Stimulated activated naive CD8-positive, alpha-beta T cell treated with anti-CD3 and anti-CD28 coated beads, Interleukin-15, amount 100 ng/mL, for 72 hours (primary cell): ENCODE data around the gene RGS7.

Experiments used
- ATAC-seq: fragments of 150-1000 bp; cut with Tn5 transposase; 2 replicates; pipeline ENCODE4 v1.10.0; 2021; ENCODE audit warnings: mild to moderate bottlenecking, moderate library complexity
- DNase-seq, 2 donors: peaks; one replicate each; pipeline ENCODE4 v3.0.0; 2021 to 2022
- H3K27ac Mint-ChIP-seq, 2 donors: one replicate each; pipeline ENCODE4 v1.8.0; 2022; ENCODE audit warnings: mild to moderate bottlenecking in 2 of 2, mixed read lengths in 2 of 2, moderate library complexity in 2 of 2
- H3K27me3 Mint-ChIP-seq: one replicate; pipeline ENCODE4 v1.8.0; 2022; ENCODE audit warnings: mixed read lengths
- H3K4me1 Mint-ChIP-seq: one replicate; pipeline ENCODE4 v1.8.0; 2022; ENCODE audit warnings: mild to moderate bottlenecking, mixed read lengths
- H3K4me3 Mint-ChIP-seq, 2 donors: one replicate each; pipeline ENCODE4 v1.8.0; 2022; ENCODE audit warnings: mild to moderate bottlenecking in 2 of 2, mixed read lengths in 2 of 2, moderate library complexity in 1 of 2
- H3K9me3 Mint-ChIP-seq, 2 donors: one replicate each; pipeline ENCODE4 v1.8.0; 2022; ENCODE audit warnings: mixed read lengths in 2 of 2

RGS7 gene

DNA sequence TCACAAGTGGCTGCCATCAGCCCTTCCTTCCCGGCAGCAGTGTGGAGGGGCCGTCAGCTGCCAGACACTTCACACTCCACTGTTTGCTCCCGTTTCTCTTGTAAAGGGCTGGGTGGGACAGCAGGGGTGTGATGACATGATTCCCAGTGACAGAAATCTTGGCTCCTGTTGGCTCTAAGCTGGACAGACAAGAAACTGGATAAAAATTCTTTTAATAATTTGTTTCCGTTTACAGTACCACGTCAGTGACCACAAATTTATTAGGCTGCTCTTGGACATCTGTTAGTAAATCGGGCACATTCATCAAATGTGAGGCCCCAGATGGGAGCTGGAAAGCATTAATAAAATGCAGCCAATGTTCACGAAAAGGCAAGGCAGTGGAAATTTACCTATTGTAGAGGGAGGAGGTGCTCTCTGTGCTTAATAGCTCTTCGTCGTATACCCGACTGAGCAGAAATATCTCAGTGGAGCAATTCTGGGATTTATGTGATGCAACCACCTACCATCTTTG, 391.4 kb downstream of the RGS7 start:
- Mint-ChIP-seq H3K4me1 (no peaks in the 10 kb centered on the region), H3K4me3 (no peak overlapping the region), H3K27me3 (no peaks in the 10 kb centered on the region), H3K27ac (no peak overlapping the region), H3K9me3 (peaks cover 0 to 7% of the 10 kb centered on the region in 2 donors)
- ATAC-seq (no peak), DNase-seq (no peak)

DNA sequence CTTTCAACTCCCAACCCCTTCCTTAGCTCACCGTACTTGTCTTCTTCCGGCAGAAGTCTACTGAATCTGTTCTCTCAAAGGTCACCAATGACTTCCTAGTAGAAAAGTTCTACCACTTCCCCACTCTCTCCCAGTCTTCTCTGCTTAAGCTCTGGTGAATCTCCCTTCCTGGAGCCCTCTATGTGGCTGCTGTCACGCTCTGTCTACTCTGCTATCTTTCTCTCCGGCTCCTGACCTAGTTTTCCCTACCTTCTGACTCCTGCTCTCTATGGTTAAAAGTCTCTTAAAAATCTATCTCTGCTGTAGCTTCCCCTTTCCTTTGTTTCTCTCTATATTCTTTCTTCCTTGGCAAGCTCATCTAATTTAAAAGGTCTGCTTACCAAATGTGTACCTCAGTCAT, 394.9 kb downstream of the RGS7 start:
- H3K27ac Mint-ChIP-seq: no peak overlapping the region

DNA sequence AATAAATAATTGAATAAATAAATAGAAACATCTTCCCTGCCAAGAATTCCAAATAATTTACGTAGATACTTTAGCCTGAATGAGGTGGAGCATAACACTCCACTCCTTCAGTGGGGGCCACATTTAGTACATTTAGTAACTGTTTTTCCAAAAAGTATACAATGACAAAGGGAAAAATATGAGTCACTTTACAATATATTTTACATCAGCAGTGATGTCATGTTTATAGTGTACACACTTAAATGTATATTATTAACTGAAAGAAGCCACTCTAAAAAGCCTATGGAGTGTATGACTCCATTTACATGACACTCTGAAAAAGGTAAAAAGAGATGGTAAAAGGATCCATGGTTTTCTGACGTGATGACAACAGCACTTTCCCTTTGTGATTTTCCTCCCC, 400.6 kb downstream of the RGS7 start:
- H3K27me3 Mint-ChIP-seq: no peaks in the 10 kb centered on the region
- ATAC-seq (no peak), DNase-seq (no peak)
- no peak overlapping the region for H3K27ac Mint-ChIP-seq
- no peaks in the 10 kb centered on the region for H3K9me3 Mint-ChIP-seq
- H3K4me1 Mint-ChIP-seq: no peaks in the 10 kb centered on the region
- no peak overlapping the region for H3K4me3 Mint-ChIP-seq

More for the DNA sequence above, 394.9 kb downstream of the RGS7 start:
- H3K9me3 Mint-ChIP-seq: no peaks in the 10 kb centered on the region
- ATAC-seq (no peak), DNase-seq (no peak)
- no peaks in the 10 kb centered on the region for H3K27me3 Mint-ChIP-seq
- no peaks in the 10 kb centered on the region for H3K4me1 Mint-ChIP-seq
- no peak overlapping the region for H3K4me3 Mint-ChIP-seq

DNA sequence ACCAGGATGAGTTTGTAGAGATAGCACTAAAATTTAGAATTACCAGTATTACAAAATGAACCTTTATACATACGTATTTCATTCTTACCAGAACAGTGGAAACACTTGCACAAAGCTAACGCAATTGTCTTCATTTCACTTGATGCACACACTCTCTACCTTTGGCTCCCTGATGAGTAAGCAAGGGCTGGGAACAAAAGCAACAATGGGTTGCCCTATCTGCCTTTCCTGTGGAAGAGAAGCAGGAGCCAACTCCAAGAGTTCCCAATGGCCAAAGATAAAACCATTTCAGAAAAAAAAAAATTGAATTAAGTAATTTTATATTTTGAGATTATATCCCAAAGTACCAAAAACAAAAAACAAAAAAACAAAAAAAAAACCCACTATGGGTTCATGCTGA, 401.0 kb downstream of the RGS7 start:
- no peak for ATAC-seq

DNA sequence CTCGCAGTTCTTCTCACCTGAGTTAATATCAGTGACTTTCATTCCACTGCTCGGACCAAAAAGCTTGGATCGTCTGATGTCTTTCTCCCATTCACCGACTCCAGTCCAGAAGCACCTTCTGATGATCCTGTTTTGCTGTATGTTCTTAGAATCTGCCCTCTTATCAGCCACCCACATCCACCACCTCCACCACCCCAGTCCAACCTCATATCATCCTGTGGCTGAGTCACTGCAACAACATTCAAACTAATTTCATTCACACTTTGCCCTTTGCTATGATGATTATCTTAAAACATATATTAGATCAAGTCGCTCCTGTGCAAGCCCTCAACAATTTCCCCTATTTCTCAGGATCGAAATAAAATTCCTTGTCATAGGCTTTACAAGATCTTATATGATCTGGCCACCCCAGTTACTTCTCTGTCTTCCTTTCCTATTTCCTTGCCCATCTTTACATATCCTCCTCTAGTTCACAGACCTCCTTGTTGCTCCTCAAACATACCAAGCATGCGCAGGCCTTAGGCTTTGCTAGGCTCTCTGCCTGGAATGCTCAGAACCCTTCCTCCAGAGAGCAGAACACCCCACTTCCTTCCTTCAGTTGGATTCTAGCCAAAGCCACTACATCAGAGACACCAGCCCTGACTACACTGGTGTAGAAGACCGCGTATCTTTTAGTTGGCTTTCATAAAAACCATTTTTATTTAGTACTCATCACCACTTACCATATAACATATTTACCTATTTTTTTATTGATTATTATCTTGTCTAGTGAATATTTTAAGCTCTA, 409.4 kb downstream of the RGS7 start:
- Mint-ChIP-seq H3K27me3 (no peaks in the 10 kb centered on the region), H3K4me3 (no peak overlapping the region), H3K27ac (no peak overlapping the region), H3K9me3 (no peaks in the 10 kb centered on the region), H3K4me1 (no peaks in the 10 kb centered on the region)
- DNase-seq (no peak), ATAC-seq (no peak)

More for the DNA sequence above, 401.0 kb downstream of the RGS7 start:
- H3K4me3 Mint-ChIP-seq: no peak overlapping the region
- DNase-seq: no peak
- no peaks in the 10 kb centered on the region for H3K9me3 Mint-ChIP-seq
- no peaks in the 10 kb centered on the region for H3K27me3 Mint-ChIP-seq
- no peaks in the 10 kb centered on the region for H3K4me1 Mint-ChIP-seq
- H3K27ac Mint-ChIP-seq: no peak overlapping the region

DNA sequence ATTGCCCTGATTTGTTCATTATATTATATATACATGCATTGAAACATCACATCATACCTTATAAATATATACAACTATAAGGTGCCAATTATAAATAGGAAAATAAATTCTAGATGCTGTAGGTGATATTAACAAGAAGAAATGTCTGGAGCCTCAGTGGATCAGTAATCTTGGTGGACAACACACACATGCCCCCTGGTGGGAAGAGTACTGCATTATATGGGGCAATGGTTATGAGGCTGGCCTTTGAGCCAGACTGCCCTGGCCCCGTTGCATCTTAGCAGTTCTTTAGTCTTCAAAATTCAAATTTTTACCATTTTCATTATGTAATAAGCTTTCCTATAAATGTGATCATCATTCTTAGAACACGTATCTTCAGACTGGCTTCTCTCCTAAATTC, 410.1 kb downstream of the RGS7 start:
- H3K9me3 Mint-ChIP-seq: no peaks in the 10 kb centered on the region
- no peaks in the 10 kb centered on the region for H3K27me3 Mint-ChIP-seq
- no peaks in the 10 kb centered on the region for H3K4me1 Mint-ChIP-seq
- no peak overlapping the region for H3K4me3 Mint-ChIP-seq
- H3K27ac Mint-ChIP-seq: no peak overlapping the region
- no peak for ATAC-seq
- DNase-seq: no peak

DNA sequence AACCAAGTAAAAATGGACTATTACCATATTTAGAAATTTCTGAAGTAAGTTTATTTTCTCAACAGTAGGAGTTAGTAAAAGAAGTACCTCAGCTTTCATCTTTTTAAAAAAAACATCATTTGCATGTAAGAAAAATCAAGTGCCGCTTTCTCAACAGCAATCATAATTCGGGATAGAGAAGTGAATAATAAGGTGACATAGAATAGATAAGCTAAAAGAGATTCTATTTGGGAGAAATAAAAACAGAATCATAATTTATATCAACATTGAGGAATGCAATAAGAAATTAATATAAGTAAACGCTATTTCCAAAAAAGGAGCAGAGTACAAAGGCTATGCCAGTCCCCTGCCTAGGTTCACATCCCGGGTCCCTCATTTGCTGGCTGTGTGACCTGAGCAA, 414.1 kb downstream of the RGS7 start:
- Mint-ChIP-seq H3K9me3 (peaks cover 5 to 7% of the 10 kb centered on the region in 2 donors), H3K27me3 (no peaks in the 10 kb centered on the region), H3K27ac (no peak overlapping the region), H3K4me3 (no peak overlapping the region), H3K4me1 (no peaks in the 10 kb centered on the region)
- ATAC-seq (no peak), DNase-seq (no peak)

DNA sequence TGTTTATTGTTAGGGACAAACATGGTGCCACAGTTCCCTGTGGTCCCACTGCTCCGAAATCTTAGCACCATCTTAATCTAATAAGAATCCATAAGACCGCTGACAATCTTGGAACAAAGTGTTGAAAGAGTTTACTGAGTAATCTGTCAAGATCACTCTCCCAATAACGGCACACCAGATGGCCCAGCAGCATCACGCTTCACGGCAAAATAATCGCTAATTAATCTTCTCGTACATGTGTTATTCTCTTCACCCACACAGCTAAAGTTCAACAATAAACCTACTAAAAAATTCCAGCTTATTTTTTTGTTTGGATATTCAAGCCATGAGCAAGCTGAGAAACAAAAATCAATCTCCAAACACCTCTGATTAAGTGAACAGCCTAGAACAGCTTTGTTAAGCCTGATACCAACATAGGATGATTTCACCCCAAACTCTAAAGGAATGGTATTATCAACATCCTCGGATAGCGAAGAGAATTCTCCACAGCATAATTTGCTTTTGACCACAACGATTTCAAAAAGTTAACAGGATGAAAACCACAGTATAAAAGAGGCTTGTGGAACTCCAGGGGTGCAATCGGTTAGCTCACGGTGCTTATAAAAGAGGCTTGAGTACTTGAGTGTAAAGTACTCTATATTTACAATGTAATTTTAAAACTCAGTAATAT, 415.2 kb downstream of the RGS7 start:
- no peak overlapping the region for H3K27ac Mint-ChIP-seq
- ATAC-seq (no peak), DNase-seq (no peak)
- peaks cover 11 to 14% of the 10 kb centered on the region in 2 donors for H3K9me3 Mint-ChIP-seq
- no peak overlapping the region for H3K4me3 Mint-ChIP-seq
- H3K4me1 Mint-ChIP-seq: no peaks in the 10 kb centered on the region
- H3K27me3 Mint-ChIP-seq: no peaks in the 10 kb centered on the region

DNA sequence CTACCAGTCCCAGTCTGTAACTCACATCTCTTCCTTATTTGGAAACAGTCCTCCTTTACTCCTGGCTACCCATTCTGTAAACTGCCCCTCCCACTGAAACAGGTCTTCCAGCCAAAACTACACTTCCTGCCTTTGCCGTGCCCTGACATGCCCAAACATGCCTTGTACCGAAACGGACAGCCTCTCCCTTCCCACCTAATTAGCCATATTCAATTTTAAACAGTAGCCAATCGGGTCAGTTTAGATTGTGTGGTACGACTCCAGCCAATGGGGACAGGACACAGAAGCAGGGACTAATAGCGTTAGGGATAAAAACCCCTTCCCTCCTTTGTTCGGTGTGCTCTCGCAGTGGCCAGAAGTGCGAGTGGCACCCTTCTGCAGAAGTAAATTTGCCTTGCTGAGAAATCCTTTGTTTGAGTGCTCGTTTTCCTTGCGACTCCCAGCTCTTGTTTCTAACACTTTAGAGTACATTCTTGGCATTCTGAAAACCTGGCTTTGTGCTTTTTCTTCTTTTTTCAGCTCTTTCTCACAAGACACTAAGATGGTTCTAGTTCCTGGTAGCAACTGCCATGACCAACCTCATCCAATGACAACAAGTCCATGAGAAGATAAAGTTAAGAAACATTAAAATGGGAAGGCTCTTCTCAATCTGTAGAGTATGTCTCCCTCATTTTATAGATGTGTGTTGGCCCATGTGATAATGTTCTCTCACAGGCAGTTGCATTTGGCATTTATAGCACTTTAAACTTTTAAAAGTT, 419.9 kb downstream of the RGS7 start:
- Mint-ChIP-seq H3K4me3 (no peak overlapping the region), H3K27me3 (no peaks in the 10 kb centered on the region), H3K9me3 (peaks cover 13 to 19% of the 10 kb centered on the region in 2 donors), H3K4me1 (no peaks in the 10 kb centered on the region), H3K27ac (no peak overlapping the region)
- ATAC-seq (no peak), DNase-seq (no peak)

DNA sequence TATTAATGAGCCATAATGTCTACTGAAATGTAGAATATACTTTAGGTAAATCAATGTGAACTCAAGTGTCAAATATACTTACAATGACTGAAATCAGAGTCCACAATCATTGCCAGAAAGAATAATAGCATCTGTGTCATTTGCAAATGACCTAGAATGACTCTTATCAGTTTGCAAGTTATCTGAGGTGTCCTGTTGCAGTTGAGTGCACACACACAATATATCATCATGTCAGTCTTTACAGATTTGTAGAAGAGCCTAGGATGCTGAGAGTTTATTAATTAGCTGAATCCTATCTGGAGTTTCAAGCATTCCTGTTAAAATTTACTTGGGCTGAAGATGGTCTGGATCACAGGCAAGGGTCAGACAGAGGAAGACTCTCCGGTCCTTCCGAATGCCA, 421.1 kb downstream of the RGS7 start:
- ATAC-seq (no peak), DNase-seq (no peak)
- no peaks in the 10 kb centered on the region for H3K4me1 Mint-ChIP-seq
- no peak overlapping the region for H3K27ac Mint-ChIP-seq
- H3K9me3 Mint-ChIP-seq: peaks cover 13 to 19% of the 10 kb centered on the region in 2 donors
- no peak overlapping the region for H3K4me3 Mint-ChIP-seq
- no peaks in the 10 kb centered on the region for H3K27me3 Mint-ChIP-seq

DNA sequence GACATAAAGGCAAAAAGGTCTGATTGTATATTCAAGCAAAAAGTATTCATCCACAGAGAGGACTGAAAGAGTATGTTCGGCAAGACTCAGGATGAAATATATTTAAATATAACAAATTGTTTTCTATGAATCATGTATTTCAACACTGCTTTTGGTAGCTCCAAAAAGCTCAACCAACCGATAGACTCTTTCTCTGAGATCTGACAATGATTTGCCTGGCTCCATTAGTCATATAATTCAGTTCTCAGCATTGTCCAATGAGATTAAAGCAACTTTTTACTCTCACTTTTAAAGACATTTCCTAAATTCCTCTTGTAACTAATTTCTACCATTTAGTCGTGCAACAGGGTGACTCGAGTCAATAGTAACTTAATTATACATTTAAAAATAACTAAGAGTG, 426.0 kb downstream of the RGS7 start:
- Mint-ChIP-seq H3K9me3 (peaks cover 5 to 15% of the 10 kb centered on the region in 2 donors), H3K4me3 (no peak overlapping the region), H3K27ac (no peak overlapping the region), H3K27me3 (no peaks in the 10 kb centered on the region), H3K4me1 (no peaks in the 10 kb centered on the region)
- ATAC-seq: no peak
- DNase-seq: no peak

DNA sequence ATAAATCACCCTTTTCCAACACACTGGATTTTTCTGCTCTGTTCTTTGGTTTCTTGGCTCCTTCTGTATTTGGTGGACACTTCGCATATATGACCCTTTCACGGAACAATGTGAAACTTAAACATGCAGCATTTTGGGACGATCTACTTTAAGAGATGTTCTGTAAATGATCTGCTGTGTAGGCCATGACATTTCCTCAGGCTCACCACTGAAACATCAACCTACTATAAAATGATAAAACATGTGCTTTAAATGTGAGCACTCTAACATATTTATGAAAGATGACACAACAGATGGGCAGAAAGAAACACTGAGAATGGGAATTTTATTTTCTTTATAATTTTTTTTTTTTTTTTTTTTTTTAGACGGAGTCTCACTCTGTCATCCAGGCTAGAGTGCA, 428.7 kb downstream of the RGS7 start:
- no peaks in the 10 kb centered on the region for H3K4me1 Mint-ChIP-seq

DNA sequence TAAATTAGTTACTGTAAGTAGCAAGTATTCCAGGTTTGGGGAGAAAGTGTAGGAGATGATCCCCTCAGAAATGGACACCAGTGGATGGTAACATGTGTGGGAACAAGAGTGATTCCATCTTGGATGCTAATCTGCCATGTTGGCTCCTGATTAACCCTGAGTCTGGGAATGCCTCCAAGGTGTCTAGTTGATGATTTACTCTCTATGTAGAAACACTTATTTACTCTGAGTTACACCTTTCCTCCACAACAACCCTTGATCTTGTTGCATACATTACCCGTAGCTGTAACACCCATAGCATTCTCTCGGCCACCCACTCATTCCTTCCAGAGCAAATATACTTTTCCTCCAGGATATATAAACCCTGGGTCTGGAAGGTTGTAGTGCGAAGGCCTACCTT, 429.2 kb downstream of the RGS7 start:
- peaks cover 5 to 16% of the 10 kb centered on the region in 2 donors for H3K9me3 Mint-ChIP-seq
- no peak overlapping the region for H3K27ac Mint-ChIP-seq
- ATAC-seq (no peak), DNase-seq (no peak)
- H3K4me1 Mint-ChIP-seq: no peaks in the 10 kb centered on the region
- H3K4me3 Mint-ChIP-seq: no peak overlapping the region
- H3K27me3 Mint-ChIP-seq: no peaks in the 10 kb centered on the region

More for the DNA sequence above, 428.7 kb downstream of the RGS7 start:
- DNase-seq: no peak
- no peak for ATAC-seq
- Mint-ChIP-seq H3K4me3 (no peak overlapping the region), H3K9me3 (peaks cover 5 to 16% of the 10 kb centered on the region in 2 donors), H3K27ac (no peak overlapping the region), H3K27me3 (no peaks in the 10 kb centered on the region)

DNA sequence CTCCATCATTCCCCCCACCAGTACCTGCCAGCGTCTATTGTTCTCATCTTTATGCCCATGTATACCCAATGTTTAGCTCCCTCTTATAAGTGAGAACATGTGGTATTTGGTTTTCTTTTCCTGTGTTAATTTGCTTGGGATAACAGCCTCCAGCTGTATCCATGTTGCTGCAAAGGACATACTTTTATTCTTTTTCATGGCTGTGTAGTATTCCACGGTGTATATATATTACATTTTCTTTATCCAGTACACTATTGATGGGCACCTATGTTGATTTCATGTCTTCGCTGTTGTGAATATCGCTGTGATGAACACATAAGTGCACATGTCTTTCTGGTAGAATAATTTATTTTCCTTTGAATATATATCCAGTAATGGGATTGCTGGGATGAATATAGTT, 431.7 kb downstream of the RGS7 start:
- ATAC-seq: no peak
- no peaks in the 10 kb centered on the region for H3K27me3 Mint-ChIP-seq
- peaks cover 8 to 27% of the 10 kb centered on the region in 2 donors for H3K9me3 Mint-ChIP-seq

DNA sequence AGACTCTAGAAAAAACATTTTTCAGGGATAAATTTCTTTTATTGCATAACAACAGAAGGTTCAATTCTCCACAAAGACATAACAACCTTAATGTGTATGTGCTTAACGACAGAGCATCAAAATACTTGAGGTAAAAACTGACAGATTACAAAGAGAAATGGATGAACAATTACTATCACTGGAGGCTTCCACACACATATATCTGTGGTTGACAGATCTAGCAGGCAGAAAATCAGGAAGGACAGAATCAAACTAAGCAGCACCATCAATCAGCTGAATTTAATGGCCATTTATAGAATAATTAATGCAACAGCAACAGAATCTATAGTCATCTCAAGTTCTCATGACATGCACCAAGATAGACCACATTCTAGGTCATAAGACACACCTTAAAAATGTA, 439.0 kb downstream of the RGS7 start:
- H3K4me3 Mint-ChIP-seq: no peak overlapping the region
- ATAC-seq (no peak), DNase-seq (no peak)
- peaks cover 8 to 20% of the 10 kb centered on the region in 2 donors for H3K9me3 Mint-ChIP-seq
- H3K27me3 Mint-ChIP-seq: no peaks in the 10 kb centered on the region
- H3K4me1 Mint-ChIP-seq: no peaks in the 10 kb centered on the region
- H3K27ac Mint-ChIP-seq: no peak overlapping the region

More for the DNA sequence above, 431.7 kb downstream of the RGS7 start:
- Mint-ChIP-seq H3K27ac (no peak overlapping the region), H3K4me1 (no peaks in the 10 kb centered on the region), H3K4me3 (no peak overlapping the region)
- DNase-seq: no peak

DNA sequence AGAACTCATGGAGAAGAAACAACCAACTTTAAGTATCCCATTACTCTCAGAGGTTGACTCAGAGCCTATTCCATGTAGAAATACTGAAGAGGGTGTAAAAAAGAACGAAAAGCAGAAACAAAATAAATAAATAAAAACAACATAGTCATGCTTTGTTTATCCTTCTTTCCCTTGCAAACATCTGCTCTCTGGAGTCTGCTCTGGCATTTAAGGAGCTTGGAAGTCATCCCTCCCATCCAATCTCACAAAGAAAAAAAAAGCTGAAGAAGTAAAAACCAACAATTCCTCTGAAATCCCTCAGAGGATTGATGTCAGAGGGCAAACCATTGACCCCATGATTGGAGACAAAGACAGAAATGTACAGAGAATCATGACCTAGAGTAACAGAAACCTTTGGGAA, 442.5 kb downstream of the RGS7 start:
- peaks cover 0 to 1% of the 10 kb centered on the region in 2 donors for H3K9me3 Mint-ChIP-seq
- no peaks in the 10 kb centered on the region for H3K27me3 Mint-ChIP-seq
- no peak for DNase-seq
- H3K27ac Mint-ChIP-seq: no peak overlapping the region
- ATAC-seq: no peak
- H3K4me3 Mint-ChIP-seq: no peak overlapping the region
- no peaks in the 10 kb centered on the region for H3K4me1 Mint-ChIP-seq
